Lower lobe of right lung (tissue), 2 donors: ENCODE data around the gene IL1RAPL1. TPM values are rescaled to one million over a fixed set of nuclear protein-coding genes. Genes with fewer than 3 reads are reported as not detected.

ENCODE experiments used
- ATAC-seq, 2 donors: fragments of 200-7000 bp; cut with Tn5 transposase; one replicate each; pipeline ENCODE4 v1.9.1; 2020 to 2022; ENCODE audit warnings: mild to moderate bottlenecking in 2 of 2, moderate library complexity in 2 of 2
- DNase-seq: peaks from one replicate; pipeline ENCODE4 v3.0.0-alpha.2; 2020
- H3K27ac ChIP-seq: fragments of 200-600 bp; one replicate; pipeline ENCODE4 v1.8.0; 2022
- H3K27me3 ChIP-seq: fragments of 200-600 bp; one replicate; pipeline ENCODE4 v1.8.0; 2022; ENCODE audit warnings: low read depth
- H3K36me3 ChIP-seq: fragments of 200-600 bp; one replicate; pipeline ENCODE4 v1.8.0; 2022; ENCODE audit warnings: mild to moderate bottlenecking
- H3K4me1 ChIP-seq: fragments of 200-600 bp; one replicate; pipeline ENCODE4 v1.8.0; 2022
- H3K4me3 ChIP-seq: fragments of 200-600 bp; one replicate; pipeline ENCODE4 v1.8.0; 2022; ENCODE audit warnings: mild to moderate bottlenecking
- H3K9me3 ChIP-seq: fragments of 200-600 bp; one replicate; pipeline ENCODE4 v1.8.0; 2022
- intact Hi-C: fragments of 100-400 bp; cut with DNase I; formaldehyde crosslinking; loops from one replicate; pipeline ENCODE4 v1.11.0; 2022
- total RNA-seq: library from RNA; stranded (reverse); fragmentation: NEBNext Ultra II Directional; extraction: Animal tissue kit (Norgen Biotek cat#: 25700); gene quantifications from one replicate; pipeline ENCODE4 v1.2.1, GENCODE V29; 2021
- TF ChIP-seq, protein P1 (sequence below): fragments of 200-600 bp; IDR thresholded peaks from one replicate; pipeline ENCODE4 v1.8.0; 2022; ENCODE audit warnings: antibody characterized with exemption, mild to moderate bottlenecking
- donor health status: DM: no; HTN: yes; CAD: no; lungs with severe emphysema.

Gene IL1RAPL1
- total RNA-seq, 1 donor from 2014 or later, result not detected

DNA sequence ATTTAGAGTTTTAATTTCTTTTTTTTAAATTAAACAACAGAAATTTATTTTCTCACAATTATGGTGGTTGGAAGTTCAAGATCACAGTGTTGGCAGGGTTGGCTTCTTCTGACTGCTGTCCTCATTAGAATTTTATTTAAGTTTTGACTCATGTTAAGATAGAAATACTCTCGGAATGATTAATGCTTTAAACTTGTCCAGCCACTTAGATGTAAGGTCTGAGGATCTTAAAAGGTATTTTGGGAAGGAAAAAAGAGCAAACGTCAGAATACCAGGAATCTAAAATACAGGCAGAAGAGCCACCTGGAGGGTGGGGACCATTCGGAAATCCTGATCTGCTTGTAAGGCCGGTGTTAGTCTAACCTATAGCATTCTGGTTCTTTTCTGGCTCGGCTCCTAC lies 1205.1 kb downstream of the IL1RAPL1 start:
- H3K9me3 ChIP-seq, result no peaks in the 10 kb centered on the region
- DNase-seq (no peak), ATAC-seq (no peak)
- TF ChIP-seq, protein P1, sequence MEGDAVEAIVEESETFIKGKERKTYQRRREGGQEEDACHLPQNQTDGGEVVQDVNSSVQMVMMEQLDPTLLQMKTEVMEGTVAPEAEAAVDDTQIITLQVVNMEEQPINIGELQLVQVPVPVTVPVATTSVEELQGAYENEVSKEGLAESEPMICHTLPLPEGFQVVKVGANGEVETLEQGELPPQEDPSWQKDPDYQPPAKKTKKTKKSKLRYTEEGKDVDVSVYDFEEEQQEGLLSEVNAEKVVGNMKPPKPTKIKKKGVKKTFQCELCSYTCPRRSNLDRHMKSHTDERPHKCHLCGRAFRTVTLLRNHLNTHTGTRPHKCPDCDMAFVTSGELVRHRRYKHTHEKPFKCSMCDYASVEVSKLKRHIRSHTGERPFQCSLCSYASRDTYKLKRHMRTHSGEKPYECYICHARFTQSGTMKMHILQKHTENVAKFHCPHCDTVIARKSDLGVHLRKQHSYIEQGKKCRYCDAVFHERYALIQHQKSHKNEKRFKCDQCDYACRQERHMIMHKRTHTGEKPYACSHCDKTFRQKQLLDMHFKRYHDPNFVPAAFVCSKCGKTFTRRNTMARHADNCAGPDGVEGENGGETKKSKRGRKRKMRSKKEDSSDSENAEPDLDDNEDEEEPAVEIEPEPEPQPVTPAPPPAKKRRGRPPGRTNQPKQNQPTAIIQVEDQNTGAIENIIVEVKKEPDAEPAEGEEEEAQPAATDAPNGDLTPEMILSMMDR, result no peak
- no peaks in the 10 kb centered on the region for H3K27me3 ChIP-seq
- no peaks in the 10 kb centered on the region for H3K36me3 ChIP-seq
- no peak overlapping the region for H3K4me3 ChIP-seq
- H3K4me1 ChIP-seq, result no peaks in the 10 kb centered on the region
- no peak overlapping the region for H3K27ac ChIP-seq
- intact Hi-C loops, result no loop called here

DNA sequence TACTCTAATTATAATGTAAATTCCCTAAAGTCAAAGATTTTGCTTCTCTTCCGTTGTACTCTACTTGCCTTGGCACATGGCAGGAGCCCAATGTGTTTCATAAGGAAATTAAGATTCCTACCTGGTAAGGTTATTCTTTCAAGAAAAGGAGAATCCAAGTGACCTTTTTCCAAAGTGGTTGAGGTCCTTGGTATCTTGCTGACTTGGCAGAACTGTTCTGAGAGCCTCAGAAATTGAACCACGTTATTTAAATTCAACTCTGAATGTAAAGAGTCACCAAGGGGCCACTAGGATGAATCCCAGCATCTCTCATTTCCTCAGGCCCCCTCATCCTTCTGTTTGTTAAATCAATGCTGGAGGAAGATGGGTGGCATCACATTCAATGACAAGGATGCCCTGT lies 1209.9 kb downstream of the IL1RAPL1 start:
- intact Hi-C loops, result no loop called here
- Histone ChIP-seq H3K9me3 (no peaks in the 10 kb centered on the region), H3K4me1 (no peaks in the 10 kb centered on the region), H3K4me3 (no peak overlapping the region), H3K27me3 (no peaks in the 10 kb centered on the region), H3K36me3 (no peaks in the 10 kb centered on the region), H3K27ac (no peak overlapping the region)
- ATAC-seq, result no peak
- TF ChIP-seq, protein P1, result no peak
- no peak for DNase-seq

DNA sequence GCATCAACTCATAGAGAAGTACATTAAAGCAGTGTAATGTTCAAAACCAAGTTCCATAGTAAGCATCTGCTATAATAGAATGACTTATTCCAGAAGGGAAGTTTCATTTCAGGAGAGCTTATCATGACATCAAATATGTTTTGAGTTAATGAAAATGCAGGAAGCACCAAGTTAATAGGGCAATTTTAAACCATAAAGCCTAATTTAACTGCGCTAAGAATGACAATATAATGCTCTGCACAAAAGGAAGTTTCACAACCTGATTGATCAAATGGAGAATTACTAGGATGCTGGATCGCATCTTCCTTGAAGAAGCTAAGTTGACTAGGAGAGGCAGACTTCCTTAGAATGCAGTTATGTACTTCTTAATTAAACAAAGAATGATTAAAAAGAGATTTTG lies 1211.2 kb downstream of the IL1RAPL1 start:
- Histone ChIP-seq H3K27me3 (no peaks in the 10 kb centered on the region), H3K9me3 (no peaks in the 10 kb centered on the region), H3K27ac (no peak overlapping the region), H3K36me3 (no peaks in the 10 kb centered on the region), H3K4me1 (no peaks in the 10 kb centered on the region), H3K4me3 (no peak overlapping the region)
- ATAC-seq (no peak), DNase-seq (no peak)
- intact Hi-C loops, result no loop called here
- TF ChIP-seq, protein P1, result no peak

DNA sequence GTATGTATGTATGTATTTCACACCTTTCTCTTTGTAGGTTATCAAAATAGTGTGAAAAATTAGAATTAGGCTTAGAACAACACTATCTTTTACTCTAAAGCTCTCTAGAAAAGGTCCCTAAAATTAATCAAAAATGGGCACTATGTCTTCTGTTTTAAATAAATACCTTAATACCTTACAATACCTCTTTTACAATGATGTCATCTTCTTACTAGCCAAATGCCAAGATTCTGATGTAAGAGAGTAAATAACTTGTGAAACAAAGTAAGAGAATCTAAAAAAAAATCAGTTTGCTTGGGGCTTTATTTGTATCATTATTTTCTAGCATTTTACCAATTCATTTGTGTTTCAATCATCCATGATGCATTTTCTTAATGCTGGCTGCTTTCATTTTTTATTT lies 1225.9 kb downstream of the IL1RAPL1 start:
- intact Hi-C loops, result no loop called here
- Histone ChIP-seq H3K4me3 (no peak overlapping the region), H3K27ac (no peak overlapping the region), H3K9me3 (no peaks in the 10 kb centered on the region), H3K36me3 (no peaks in the 10 kb centered on the region), H3K4me1 (no peaks in the 10 kb centered on the region), H3K27me3 (no peaks in the 10 kb centered on the region)
- ATAC-seq (no peak), DNase-seq (no peak)
- TF ChIP-seq, protein P1, result no peak

DNA sequence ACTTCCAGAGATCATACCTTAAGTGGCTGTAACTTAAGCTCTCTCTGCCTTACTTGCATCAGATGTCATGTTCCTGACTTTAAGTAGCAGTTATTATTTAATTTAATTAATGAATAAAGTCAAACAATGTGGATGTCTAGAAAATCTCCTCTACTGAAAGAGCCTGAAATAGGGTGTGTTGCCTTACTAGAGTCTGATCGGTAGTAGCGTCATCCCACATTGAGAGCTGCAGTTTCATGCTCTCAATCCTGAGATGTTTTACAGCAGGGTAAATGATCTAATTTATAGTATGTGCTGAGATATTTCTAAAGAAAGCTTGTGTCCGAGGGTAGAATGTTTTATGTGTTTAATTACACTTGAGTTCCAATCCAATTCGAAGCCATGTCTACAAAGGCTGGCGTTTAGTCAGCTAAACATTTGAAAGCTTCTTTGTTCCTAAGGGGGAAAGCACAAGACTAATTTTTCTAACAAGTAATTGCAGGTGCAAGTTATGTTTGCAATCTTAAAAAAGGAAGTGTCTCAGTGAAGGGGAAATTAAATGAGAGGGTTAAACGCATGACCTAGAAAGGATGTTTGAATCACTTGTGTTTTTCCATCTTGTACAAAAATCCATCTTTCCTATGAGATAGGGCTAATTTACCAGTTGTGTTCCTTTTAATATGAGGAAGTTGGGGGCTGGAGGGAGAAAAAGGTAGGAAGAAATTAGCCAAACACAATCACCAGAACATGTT lies 1237.1 kb downstream of the IL1RAPL1 start:
- Histone ChIP-seq H3K4me3 (no peak overlapping the region), H3K9me3 (no peaks in the 10 kb centered on the region), H3K36me3 (no peaks in the 10 kb centered on the region), H3K27me3 (no peaks in the 10 kb centered on the region), H3K4me1 (no peaks in the 10 kb centered on the region), H3K27ac (no peak overlapping the region)
- no peak for ATAC-seq
- intact Hi-C loops, result no loop called here
- no peak for DNase-seq
- TF ChIP-seq, protein P1, result no peak
